Mucosa of rectum (tissue), 2 donors: ENCODE data around the gene WRNIP1.

Source experiments
- H3K27ac ChIP-seq, 2 donors: one replicate each; pipeline ENCODE4 v1.7.0; 2013; ENCODE audit warnings: inconsistent platforms in 2 of 2, low read depth in 2 of 2, low read length in 2 of 2
- H3K27me3 ChIP-seq, 2 donors: one replicate each; pipeline ENCODE4 v1.7.0; 2013; ENCODE audit warnings: low read length in 2 of 2; ENCODE audit not compliant: control insufficient read depth in 2 of 2, insufficient read depth in 2 of 2
- H3K36me3 ChIP-seq, 2 donors: one replicate each; pipeline ENCODE4 v1.7.0; 2013; ENCODE audit warnings: low read length in 2 of 2; ENCODE audit not compliant: control insufficient read depth in 2 of 2, insufficient read depth in 2 of 2
- H3K4me1 ChIP-seq, 2 donors: one replicate each; pipeline ENCODE4 v1.7.0; 2013; ENCODE audit warnings: low read length in 2 of 2, mild to moderate bottlenecking in 1 of 2; ENCODE audit not compliant: control insufficient read depth in 2 of 2, insufficient read depth in 2 of 2
- H3K4me3 ChIP-seq, 2 donors: one replicate each; pipeline ENCODE4 v1.7.0; 2013; ENCODE audit warnings: low read length in 2 of 2
- H3K9ac ChIP-seq, 2 donors: one replicate each; pipeline ENCODE4 v1.7.0; 2013; ENCODE audit warnings: low read length in 2 of 2, low read depth in 1 of 2, mild to moderate bottlenecking in 1 of 2
- H3K9me3 ChIP-seq, 2 donors: one replicate each; pipeline ENCODE4 v1.7.0; 2013; ENCODE audit warnings: low read length in 2 of 2; ENCODE audit not compliant: control insufficient read depth in 2 of 2
- donor health status: healthy.
- donor health status: Normal muscosa, but diverticular disease.

Gene WRNIP1

GRCh38 chr6:2782825-2783187 lies 17.6 kb downstream of the WRNIP1 start:
- H3K27ac ChIP-seq: peak overlapping the region; percentile 64 to 79

DNA sequence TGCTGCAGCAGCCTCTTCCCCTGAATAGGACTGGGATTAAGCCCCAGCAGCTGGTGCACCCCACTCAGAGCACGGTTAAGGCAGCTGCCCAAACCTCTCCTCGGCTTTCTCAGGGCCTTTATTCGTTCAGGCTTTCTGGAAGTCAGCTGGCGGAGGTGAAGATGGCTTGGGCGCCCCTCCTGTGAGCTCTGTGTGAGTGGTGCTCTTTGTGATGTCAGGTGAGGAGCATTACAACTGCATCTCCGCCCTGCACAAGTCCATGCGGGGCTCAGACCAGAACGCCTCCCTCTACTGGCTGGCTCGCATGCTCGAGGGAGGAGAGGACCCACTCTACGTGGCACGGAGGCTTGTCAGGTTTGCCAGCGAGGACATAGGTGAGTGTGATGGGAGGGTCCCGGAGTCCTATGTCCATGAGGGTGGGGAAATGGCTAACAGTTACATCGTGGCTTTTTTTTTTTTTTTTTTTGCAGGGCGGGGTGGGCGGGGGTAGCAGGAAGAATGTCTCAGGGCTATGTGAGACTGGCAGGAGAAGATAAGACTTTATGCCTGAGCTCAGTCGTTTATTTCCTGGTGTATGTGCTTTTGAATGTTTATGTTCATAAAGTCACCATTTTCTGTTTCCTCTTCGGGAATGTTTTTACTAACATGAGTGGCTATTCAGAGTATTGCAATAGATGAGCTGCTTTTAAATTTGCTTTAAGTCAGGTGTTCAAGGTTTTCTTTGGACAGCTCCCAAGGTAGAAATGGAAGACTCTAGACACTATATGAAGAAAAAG lies 18.2 kb downstream of the WRNIP1 start:
- Histone ChIP-seq H3K9ac (peak overlapping the region in 1 of 2 donors; percentile 21), H3K4me3 (peak overlapping the region in 1 of 2 donors; percentile 8), H3K4me1 (peaks cover 14 to 19% of the 10 kb centered on the region in 2 donors), H3K27me3 (no peaks in the 10 kb centered on the region), H3K36me3 (peaks cover 30 to 43% of the 10 kb centered on the region in 2 donors), H3K9me3 (no peaks in the 10 kb centered on the region), H3K27ac (peak overlapping the region; percentile 68 to 79)

More at GRCh38 chr6:2782825-2783187, 17.6 kb downstream of the WRNIP1 start:
- H3K4me1 ChIP-seq: peaks cover 14 to 19% of the 10 kb centered on the region in 2 donors
- H3K9ac ChIP-seq: peak overlapping the region in 1 of 2 donors; percentile 3
- no peaks in the 10 kb centered on the region for H3K27me3 ChIP-seq
- peaks cover 29 to 46% of the 10 kb centered on the region in 2 donors for H3K36me3 ChIP-seq
- peak overlapping the region in 1 of 2 donors; percentile 8 for H3K4me3 ChIP-seq
- H3K9me3 ChIP-seq: no peaks in the 10 kb centered on the region

- Histone ChIP-seq H3K4me1 (peaks cover 14 to 19% of the 10 kb centered on the region in 2 donors), H3K4me3 (peak overlapping the region in 1 of 2 donors; percentile 43), H3K27ac (peak overlapping the region; percentile 68 to 79), H3K9me3 (no peaks in the 10 kb centered on the region), H3K27me3 (no peaks in the 10 kb centered on the region), H3K36me3 (peaks cover 23 to 39% of the 10 kb centered on the region in 2 donors), H3K9ac (peak overlapping the region in 1 of 2 donors; percentile 21)
These were observed 18.9 kb downstream of the WRNIP1 start for GRCh38 chr6:2784061-2784460.

DNA sequence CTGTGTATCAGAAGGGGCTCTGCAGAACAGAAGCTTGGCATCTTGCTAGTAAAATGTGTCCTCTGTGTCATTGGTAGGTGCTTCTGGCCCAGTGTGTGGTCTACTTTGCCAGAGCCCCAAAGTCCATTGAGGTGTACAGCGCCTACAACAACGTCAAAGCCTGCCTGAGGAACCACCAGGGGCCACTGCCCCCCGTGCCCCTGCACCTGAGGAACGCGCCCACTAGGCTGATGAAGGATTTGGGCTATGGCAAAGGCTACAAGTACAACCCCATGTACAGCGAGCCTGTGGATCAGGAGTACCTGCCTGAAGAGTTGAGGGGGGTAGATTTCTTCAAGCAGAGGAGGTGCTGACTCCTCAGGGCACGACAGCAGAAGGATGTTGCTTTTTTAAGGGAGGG lies 19.7 kb downstream of the WRNIP1 start:
- Histone ChIP-seq H3K9me3 (no peaks in the 10 kb centered on the region), H3K36me3 (peaks cover 21 to 33% of the 10 kb centered on the region in 2 donors), H3K9ac (no peak overlapping the region), H3K27me3 (no peaks in the 10 kb centered on the region), H3K27ac (no peak overlapping the region), H3K4me1 (peaks cover 14 to 19% of the 10 kb centered on the region in 2 donors), H3K4me3 (no peak overlapping the region)

GRCh38 chr6:2786269-2786668 lies 21.1 kb downstream of the WRNIP1 start:
- Histone ChIP-seq H3K9ac (no peak overlapping the region), H3K27me3 (no peaks in the 10 kb centered on the region), H3K36me3 (peaks cover 9 to 21% of the 10 kb centered on the region in 2 donors), H3K9me3 (no peaks in the 10 kb centered on the region), H3K27ac (no peak overlapping the region), H3K4me3 (no peak overlapping the region), H3K4me1 (peaks cover 14 to 19% of the 10 kb centered on the region in 2 donors)

DNA sequence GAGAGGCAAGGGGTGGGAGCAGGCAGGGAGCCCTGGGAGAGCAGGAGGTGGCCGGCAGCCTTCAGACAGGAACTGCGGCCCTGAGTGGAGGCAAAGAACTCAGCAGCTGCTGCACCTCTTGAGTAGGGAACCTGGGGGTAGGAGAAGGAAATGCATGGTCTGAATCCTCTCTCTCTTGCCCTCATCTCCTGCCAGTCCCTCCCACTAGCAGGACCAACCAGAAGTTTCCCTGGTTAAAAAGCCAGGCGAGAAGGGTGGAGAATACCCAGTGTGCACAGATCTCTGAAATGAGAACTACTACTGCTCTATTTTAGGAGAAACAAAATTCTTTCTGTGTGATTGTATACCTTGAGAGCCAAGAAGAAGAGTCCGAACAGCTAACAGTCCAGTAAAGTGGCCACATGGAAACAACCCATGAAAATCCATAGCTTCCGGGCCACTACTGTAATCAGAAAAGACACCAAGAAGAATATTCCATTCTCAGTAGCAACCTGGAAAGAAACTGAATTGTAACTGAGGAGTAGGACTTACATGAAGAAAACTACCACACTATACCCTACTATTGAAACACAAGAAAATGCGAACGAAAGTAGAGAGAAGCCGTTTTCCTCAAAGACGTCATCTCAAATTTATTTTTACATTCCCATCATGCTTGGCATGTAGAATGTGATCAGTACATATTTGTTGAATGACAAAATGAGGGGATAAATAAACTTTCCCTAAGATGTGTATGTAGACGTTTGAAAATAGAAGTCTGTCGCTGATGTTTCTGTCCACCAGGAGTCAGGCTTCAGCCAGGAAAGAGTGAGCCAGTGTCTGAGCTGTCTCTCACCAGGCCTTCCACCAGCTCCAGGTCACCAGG lies 25.6 kb downstream of the WRNIP1 start:
- H3K4me3 ChIP-seq: no peak overlapping the region
- H3K27ac ChIP-seq: peak overlapping the region; percentile 34 to 53
- H3K9me3 ChIP-seq: no peaks in the 10 kb centered on the region
- H3K36me3 ChIP-seq: peaks cover 3 to 7% of the 10 kb centered on the region in 2 donors
- H3K4me1 ChIP-seq: peaks cover 6 to 15% of the 10 kb centered on the region in 2 donors
- H3K9ac ChIP-seq: no peak overlapping the region
- H3K27me3 ChIP-seq: no peaks in the 10 kb centered on the region

- Histone ChIP-seq H3K27ac (no peak overlapping the region), H3K36me3 (peaks cover 3 to 4% of the 10 kb centered on the region in 2 donors), H3K9me3 (no peaks in the 10 kb centered on the region), H3K4me3 (no peak overlapping the region), H3K9ac (no peak overlapping the region), H3K27me3 (no peaks in the 10 kb centered on the region), H3K4me1 (peaks cover 6 to 15% of the 10 kb centered on the region in 2 donors)
These were observed 26.3 kb downstream of the WRNIP1 start for GRCh38 chr6:2791450-2791974.

GRCh38 chr6:2792330-2793110 lies 27.3 kb downstream of the WRNIP1 start:
- Histone ChIP-seq H3K4me1 (peaks cover 8 to 15% of the 10 kb centered on the region in 2 donors), H3K27me3 (no peaks in the 10 kb centered on the region), H3K4me3 (no peak overlapping the region), H3K9me3 (no peaks in the 10 kb centered on the region), H3K36me3 (peaks cover 3 to 4% of the 10 kb centered on the region in 2 donors), H3K9ac (no peak overlapping the region), H3K27ac (no peak overlapping the region)

GRCh38 chr6:2793534-2794151 lies 28.4 kb downstream of the WRNIP1 start:
- Histone ChIP-seq H3K27ac (peak overlapping the region in 1 of 2 donors; percentile 22), H3K4me3 (no peak overlapping the region), H3K4me1 (peaks cover 8 to 15% of the 10 kb centered on the region in 2 donors), H3K27me3 (no peaks in the 10 kb centered on the region), H3K36me3 (peaks cover 0 to 4% of the 10 kb centered on the region in 2 donors), H3K9ac (no peak overlapping the region), H3K9me3 (no peaks in the 10 kb centered on the region)
